ENCODE results near the gene UBFD1. TPM values are rescaled to one million over a fixed set of nuclear protein-coding genes. Genes with fewer than 3 reads are reported as not detected.
"Not testable (repeated sequence)": the region's sequence is repeated elsewhere in the genome, so short reads cannot be mapped to it uniquely, and the experiment has no call there.

Gene UBFD1
- total RNA-seq, 1 experiment from 2014 or later: 78.6 TPM

- H3K27me3 Mint-ChIP-seq (ENCODE audit: insufficient read depth, unreplicated experiment): no peaks in the 10 kb centered on the region
- CTCF ChIA-PET: no interaction called here
- H3K36me3 ChIP-seq (ENCODE audit: control insufficient read depth, insufficient read depth, low read length): peaks cover 4% of the 10 kb centered on the region
- H3K4me1 ChIP-seq: no peaks in the 10 kb centered on the region
- DNase-seq: no peak
- H3K27ac Mint-ChIP-seq (ENCODE audit: unreplicated experiment): no peak overlapping the region
- POLR2A ChIA-PET: no interaction called here
- H3K27me3 ChIP-seq (replicated peaks; ENCODE audit: control insufficient read depth, insufficient read depth, low read length): no peaks in the 10 kb centered on the region
- intact Hi-C loops (cut with micrococcal nuclease; ENCODE audit: unreplicated experiment): no loop called here
- H3K4me3 ChIP-seq (ENCODE audit: low read depth, low read length): no peak overlapping the region
- H3K9me3 Mint-ChIP-seq (ENCODE audit: unreplicated experiment): no peaks in the 10 kb centered on the region
- no peaks in the 10 kb centered on the region for H3K9me3 ChIP-seq
- H3K4me1 Mint-ChIP-seq (ENCODE audit: low read depth, unreplicated experiment): no peaks in the 10 kb centered on the region
- TF ChIP-seq CTCF (IDR thresholded peaks at IDR 0.05; ENCODE audit: insufficient read depth in 1 of 2, low read depth in 1 of 2, low read length in 1 of 2, severe bottlenecking in 1 of 2, unreplicated experiment in 1 of 2): no peak
- BruUV-seq (replicated peaks): no TSS peak
- H3K36me3 Mint-ChIP-seq (ENCODE audit: insufficient read depth, unreplicated experiment): peaks cover 70% of the 10 kb centered on the region
- H3K4me3 Mint-ChIP-seq (ENCODE audit: unreplicated experiment): no peak overlapping the region
Observed at GRCh38 chr16:23580391-23580790, 22.9 kb downstream of the UBFD1 start.

- Mint-ChIP-seq H3K9me3 (ENCODE audit: unreplicated experiment) (no peaks in the 10 kb centered on the region), H3K4me3 (ENCODE audit: unreplicated experiment) (no peak overlapping the region), H3K36me3 (ENCODE audit: insufficient read depth, unreplicated experiment) (peaks cover 75% of the 10 kb centered on the region), H3K4me1 (ENCODE audit: low read depth, unreplicated experiment) (no peaks in the 10 kb centered on the region), H3K27me3 (ENCODE audit: insufficient read depth, unreplicated experiment) (no peaks in the 10 kb centered on the region), H3K27ac (ENCODE audit: unreplicated experiment) (no peak overlapping the region)
- H3K4me3 ChIP-seq (ENCODE audit: low read depth, low read length): no peak overlapping the region
- H3K36me3 ChIP-seq (ENCODE audit: control insufficient read depth, insufficient read depth, low read length): peaks cover 4% of the 10 kb centered on the region
- no peak for TF ChIP-seq CTCF (IDR thresholded peaks at IDR 0.05; ENCODE audit: insufficient read depth in 1 of 2, low read depth in 1 of 2, low read length in 1 of 2, severe bottlenecking in 1 of 2, unreplicated experiment in 1 of 2)
- ChIA-PET POLR2A (interaction anchor here (0.7 kb wide), 1 partner anchor 429 kb away, joined by 3 read pairs; no protein-coding TSS in a partner anchor), CTCF (no interaction called here)
- BruUV-seq (replicated peaks): no TSS peak
- H3K9me3 ChIP-seq: no peaks in the 10 kb centered on the region
- H3K4me1 ChIP-seq: no peaks in the 10 kb centered on the region
- H3K27me3 ChIP-seq (replicated peaks; ENCODE audit: control insufficient read depth, insufficient read depth, low read length): no peaks in the 10 kb centered on the region
- no peak for DNase-seq
- intact Hi-C loops (cut with micrococcal nuclease; ENCODE audit: unreplicated experiment): no loop called here
Observed at GRCh38 chr16:23581764-23582163, 24.2 kb downstream of the UBFD1 start.

- H3K36me3 ChIP-seq (ENCODE audit: control insufficient read depth, insufficient read depth, low read length); H3K9me3 Mint-ChIP-seq (ENCODE audit: unreplicated experiment); H3K4me3 ChIP-seq (ENCODE audit: low read depth, low read length); H3K4me1 Mint-ChIP-seq (ENCODE audit: low read depth, unreplicated experiment); H3K27me3 ChIP-seq (replicated peaks; ENCODE audit: control insufficient read depth, insufficient read depth, low read length); POLR2A ChIA-PET; CTCF ChIA-PET; H3K4me3 Mint-ChIP-seq (ENCODE audit: unreplicated experiment); H3K4me1 ChIP-seq; intact Hi-C loops (cut with micrococcal nuclease; ENCODE audit: unreplicated experiment); DNase-seq; H3K27ac Mint-ChIP-seq (ENCODE audit: unreplicated experiment); H3K27me3 Mint-ChIP-seq (ENCODE audit: insufficient read depth, unreplicated experiment); H3K9me3 ChIP-seq; BruUV-seq (replicated peaks): not testable (repeated sequence)
- peaks cover 71% of the 10 kb centered on the region for H3K36me3 Mint-ChIP-seq (ENCODE audit: insufficient read depth, unreplicated experiment)
Observed at GRCh38 chr16:23583271-23583670, 25.7 kb downstream of the UBFD1 start.
